GM13977 (cell line): Measurements from ENCODE around the gene CACNA1H.
"Not testable (repeated sequence)": the region's sequence is repeated elsewhere in the genome, so short reads cannot be mapped to it uniquely, and the experiment has no call there.

Experiments
- DNase-seq: peaks from one replicate; pipeline ENCODE4 v3.0.0; 2012; ENCODE audit warnings: low spot score
- CTCF ChIP-seq: IDR thresholded peaks from 2 replicates; pipeline ENCODE4 v1.5.1; 2012; ENCODE audit warnings: mild to moderate bottlenecking, control low read depth; ENCODE audit not compliant: insufficient read depth; ENCODE audit errors: extremely low read depth, missing control alignments
- in situ Hi-C: fragments of 300-500 bp; cut with MboI; formaldehyde crosslinking; loops from one replicate; pipeline ENCODE4 v1.12.0; 2022; ENCODE audit warnings: low sequenced_read_pairs, low pct_unique_long_range_greater_than_20kb, mixed read lengths, inconsistent platforms; ENCODE audit not compliant: unreplicated experiment

Gene CACNA1H

DNA sequence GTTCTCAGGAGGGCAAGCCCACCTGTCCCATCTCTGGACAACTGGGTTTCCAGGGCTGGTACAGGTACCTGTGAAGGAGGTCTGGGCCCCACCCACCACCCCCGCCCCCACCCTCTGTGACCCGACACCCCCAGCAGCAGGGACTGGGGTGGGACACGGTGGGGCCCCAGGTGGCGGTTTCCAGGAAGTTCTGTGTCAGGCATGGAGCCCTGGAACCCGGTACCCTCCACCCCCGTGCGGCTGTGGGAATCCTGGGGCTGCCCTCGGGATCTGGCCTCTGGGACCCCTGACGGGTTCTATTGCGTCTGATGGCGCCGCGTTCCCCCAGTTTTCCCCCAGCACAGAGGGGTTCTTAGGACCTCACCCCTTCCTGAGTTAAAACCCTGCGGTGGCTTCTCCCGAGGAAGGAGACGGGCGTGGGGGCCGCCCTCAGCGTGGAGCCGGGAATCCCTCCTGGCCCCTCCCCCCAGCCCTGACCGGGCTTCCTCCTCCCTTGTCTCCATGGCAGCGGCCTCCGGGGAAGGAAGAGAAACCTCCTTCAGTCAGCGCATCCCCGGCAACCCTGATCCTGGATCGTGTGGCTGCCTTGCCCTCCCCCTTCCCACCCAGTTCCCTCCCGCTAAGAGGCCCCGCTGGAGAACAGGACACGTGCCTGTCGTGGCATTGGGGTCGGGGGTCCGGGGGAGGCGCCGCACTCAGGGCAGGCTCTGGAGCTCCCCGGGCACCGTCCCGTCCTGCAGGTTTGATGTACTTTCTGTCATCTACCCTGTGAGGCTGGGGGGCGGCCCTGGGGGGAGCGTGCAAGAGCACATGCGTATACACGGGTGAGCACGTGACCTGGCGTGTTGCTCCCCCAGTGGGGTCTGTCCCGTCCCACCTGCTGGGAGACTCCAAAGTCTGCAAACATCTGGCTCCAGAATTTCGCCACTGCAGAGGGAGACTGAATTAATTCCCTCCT is 30.3 kb downstream of the CACNA1H start:
- TF ChIP-seq CTCF = no peak
- in situ Hi-C loops = no loop called here

GRCh38 chr16:1184156-1184868 is 31.4 kb downstream of the CACNA1H start:
- no peak for DNase-seq
- TF ChIP-seq CTCF = no peak
- in situ Hi-C loops = no loop called here

More for the DNA sequence above, 30.3 kb downstream of the CACNA1H start:
- DNase-seq = no peak

DNA sequence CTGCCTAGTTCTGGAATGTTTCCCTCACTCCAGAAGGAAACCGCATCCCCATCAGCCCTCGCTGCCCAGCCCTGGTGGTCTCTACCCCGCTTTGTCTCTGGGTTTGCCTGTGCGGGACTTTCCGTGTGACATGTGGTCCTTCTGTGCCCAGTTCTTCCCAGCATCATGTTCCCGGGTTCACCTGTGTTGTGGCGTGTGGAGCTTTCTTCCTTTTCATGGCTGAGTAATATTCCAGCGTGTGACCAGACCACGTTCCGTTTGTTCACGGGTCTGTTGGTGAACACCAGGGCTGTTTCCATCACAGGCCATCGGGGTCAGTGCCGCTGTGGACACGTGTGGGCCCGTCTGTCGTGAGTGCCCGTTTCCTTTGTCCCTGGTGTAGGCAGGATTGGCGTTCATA is 32.1 kb downstream of the CACNA1H start:
- TF ChIP-seq CTCF = no peak
- in situ Hi-C loops = no loop called here
- DNase-seq = no peak

GRCh38 chr16:1185460-1186207 is 32.7 kb downstream of the CACNA1H start:
- in situ Hi-C loops, DNase-seq: not testable (repeated sequence)

DNA sequence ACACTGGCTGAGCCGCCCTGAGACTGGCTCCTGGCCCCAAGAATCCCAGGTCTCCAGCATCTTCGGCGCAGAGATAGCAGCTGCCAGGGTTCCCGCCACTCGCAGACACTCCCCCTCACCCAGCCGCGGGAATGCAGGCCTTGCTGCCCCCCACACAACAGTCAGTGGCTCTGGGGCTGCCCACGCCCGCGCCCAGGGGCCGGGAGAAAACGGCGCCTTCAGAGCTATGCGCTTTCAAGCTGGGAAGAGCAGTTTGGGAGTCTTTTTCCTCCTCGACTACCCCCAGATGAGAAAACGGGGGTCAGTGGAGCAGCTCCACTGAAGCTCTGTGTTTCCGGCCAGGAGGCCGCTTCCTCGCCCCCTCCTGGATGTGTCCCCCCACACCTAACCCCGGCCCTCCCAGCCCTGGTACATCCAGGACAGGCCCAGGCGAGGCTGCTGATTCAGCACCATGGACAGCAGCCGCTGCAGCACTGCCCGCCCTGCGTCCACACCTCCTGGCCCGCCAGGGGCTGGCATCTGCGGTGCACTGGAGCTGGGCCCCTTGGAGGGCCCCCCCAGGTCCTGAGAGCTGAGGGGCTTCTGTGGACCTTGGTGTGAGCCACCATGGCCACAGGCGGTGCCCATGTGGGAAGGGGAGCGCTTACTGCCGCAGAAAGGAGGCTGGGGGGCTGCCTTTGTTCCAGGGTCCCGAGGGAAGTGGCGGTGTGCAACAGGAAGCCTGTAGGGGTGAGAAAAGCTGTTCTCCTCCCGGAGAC is 35.7 kb downstream of the CACNA1H start:
- in situ Hi-C loops = no loop called here
- no peak for TF ChIP-seq CTCF
- peak; percentile 78 for DNase-seq

DNA sequence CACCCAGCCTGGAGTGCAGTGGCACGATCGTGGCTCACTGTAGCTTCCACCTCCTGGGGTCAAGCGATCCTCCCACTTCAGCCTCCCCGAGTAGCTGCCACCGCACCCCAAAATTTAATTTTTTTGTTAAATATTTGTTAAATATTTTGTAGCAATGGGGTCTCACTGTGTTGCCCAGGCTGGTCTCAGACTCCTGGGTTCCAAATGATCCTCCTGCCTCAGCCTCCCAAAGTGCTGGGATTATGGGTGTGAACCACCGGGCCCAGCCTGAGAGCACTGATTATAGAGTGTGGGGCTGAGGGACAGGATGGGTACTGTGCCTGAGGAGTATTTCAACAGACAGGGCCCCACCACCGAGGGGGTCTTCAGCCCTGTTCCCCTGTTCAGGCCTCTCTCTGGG is 36.5 kb downstream of the CACNA1H start:
- TF ChIP-seq CTCF = no peak
- no peak for DNase-seq
- in situ Hi-C loops = no loop called here

DNA sequence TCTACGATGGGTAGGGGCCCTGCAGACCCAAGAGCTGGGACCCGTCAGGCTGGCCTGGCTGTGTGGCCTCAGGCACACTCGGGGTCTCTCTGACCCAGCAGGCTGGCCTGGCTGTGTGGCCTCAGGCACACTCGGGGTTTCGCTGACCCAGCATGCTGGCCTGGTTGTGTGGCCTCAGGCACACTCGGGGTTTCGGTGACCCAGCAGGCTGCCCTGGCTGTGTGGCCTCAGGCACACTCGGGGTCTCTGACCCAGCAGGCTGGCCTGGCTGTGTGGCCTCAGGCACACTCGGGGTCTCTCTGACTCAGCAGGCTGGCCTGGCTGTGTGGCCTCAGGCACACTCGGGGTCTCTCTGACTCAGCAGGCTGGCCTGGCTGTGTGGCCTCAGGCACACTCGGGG is 37.9 kb downstream of the CACNA1H start:
- DNase-seq, in situ Hi-C loops: not testable (repeated sequence)
